ENCODE measurements around the gene RTN4RL1. TPM values are rescaled to one million over a fixed set of nuclear protein-coding genes. Genes with fewer than 3 reads are reported as not detected.

Gene RTN4RL1
- total RNA-seq, 1 donor from 2014 or later = not detected

DNA sequence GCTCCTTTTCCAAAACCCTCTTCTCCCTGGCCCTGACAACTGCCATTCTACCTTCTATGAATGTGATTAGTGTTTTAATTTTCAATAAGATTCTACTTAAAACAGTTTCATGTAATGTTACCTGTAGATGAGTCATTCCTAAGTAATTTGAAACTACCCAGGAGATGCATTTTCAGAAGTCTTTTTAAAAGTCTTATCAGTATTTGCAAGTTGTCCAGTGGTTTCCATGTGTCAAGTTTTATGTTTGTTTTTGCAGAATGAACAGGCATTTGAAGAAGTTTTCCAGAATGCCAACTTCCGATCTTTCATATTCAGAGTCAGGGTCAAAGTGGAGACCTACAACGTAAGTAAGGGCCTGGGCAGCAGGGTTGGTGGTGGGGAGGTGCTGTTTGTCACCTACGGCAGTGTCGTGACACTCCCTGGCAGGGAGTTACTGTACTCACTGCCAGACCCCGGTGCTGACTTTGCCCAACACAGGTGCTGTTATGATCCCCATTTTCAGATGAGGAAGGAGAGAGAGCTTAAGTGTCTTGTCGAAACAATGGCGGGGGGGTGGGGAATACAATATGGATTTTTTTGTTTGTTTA is 130.3 kb downstream of the RTN4RL1 start:
- intact Hi-C loops (cut with micrococcal nuclease) = no loop called here
- TF ChIP-seq CTCF (IDR thresholded peaks at IDR 0.05) = no peak
- Mint-ChIP-seq H3K4me1 (no peaks in the 10 kb centered on the region), H3K36me3 (ENCODE audit: low read depth) (peaks cover 86% of the 10 kb centered on the region), H3K27me3 (no peaks in the 10 kb centered on the region), H3K9me3 (no peaks in the 10 kb centered on the region), H3K27ac (no peak overlapping the region), H3K4me3 (no peak overlapping the region)
- ChIA-PET POLR2A (no interaction called here), CTCF (no interaction called here)
- DNase-seq = no peak
- ATAC-seq (ENCODE audit: low read depth) = no peak

DNA sequence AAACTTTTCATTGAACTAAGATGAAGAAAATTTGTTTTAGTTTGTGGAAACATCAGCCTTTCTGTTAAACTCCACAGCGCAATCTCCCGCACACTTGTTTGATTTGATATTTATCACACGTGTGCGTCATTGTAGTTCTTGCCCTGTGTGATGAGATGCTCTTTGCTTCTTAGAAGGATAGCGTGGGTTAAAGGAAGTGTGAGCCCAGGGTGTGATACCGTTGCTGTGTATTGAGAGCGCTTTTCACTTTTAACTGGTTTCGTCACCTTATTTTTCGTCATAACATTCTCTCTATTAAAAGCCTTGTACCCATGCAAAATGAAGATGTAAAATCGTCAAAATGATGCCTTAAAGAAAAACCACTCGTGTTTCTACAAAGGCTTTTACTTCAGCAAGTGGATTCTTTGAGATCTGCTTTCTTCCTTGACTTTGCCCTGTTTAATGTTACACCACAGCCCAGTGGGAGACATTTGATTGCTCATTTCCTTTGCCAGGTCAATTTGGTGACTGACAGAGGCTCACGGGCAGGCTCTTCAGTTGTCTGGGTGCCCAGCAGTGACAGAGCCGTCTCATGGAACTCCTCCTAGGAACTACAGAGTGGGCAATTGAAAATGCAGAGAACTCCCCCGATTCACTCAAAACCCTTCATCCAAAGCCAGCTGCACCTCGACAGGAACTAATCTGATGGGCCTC is 134.2 kb downstream of the RTN4RL1 start:
- Mint-ChIP-seq H3K27me3 (no peaks in the 10 kb centered on the region), H3K4me1 (no peaks in the 10 kb centered on the region), H3K4me3 (no peak overlapping the region), H3K27ac (no peak overlapping the region), H3K9me3 (no peaks in the 10 kb centered on the region), H3K36me3 (ENCODE audit: low read depth) (peaks cover 71% of the 10 kb centered on the region)
- DNase-seq (no peak), ATAC-seq (ENCODE audit: low read depth) (no peak)
- intact Hi-C loops (cut with micrococcal nuclease) = no loop called here
- ChIA-PET CTCF (no interaction called here), POLR2A (no interaction called here)
- no peak for TF ChIP-seq CTCF (IDR thresholded peaks at IDR 0.05)

- ATAC-seq (ENCODE audit: low read depth) (no peak), DNase-seq (no peak)
- TF ChIP-seq CTCF (IDR thresholded peaks at IDR 0.05) = no peak
- CTCF ChIA-PET = no interaction called here
- H3K27ac Mint-ChIP-seq = no peak overlapping the region
- H3K4me1 Mint-ChIP-seq = no peaks in the 10 kb centered on the region
- POLR2A ChIA-PET = interaction anchor here (0.5 to 0.7 kb wide), 3 partner anchors 27 to 723 kb away, joined by 3 to 6 read pairs (median 3); no protein-coding TSS in a partner anchor
- no peaks in the 10 kb centered on the region for H3K9me3 Mint-ChIP-seq
- no peak overlapping the region for H3K4me3 Mint-ChIP-seq
- intact Hi-C loops (cut with micrococcal nuclease) = no loop called here
- no peaks in the 10 kb centered on the region for H3K27me3 Mint-ChIP-seq
- peaks cover 76% of the 10 kb centered on the region for H3K36me3 Mint-ChIP-seq (ENCODE audit: low read depth)
These were observed 136.4 kb downstream of the RTN4RL1 start for GRCh38 chr17:1888741-1889140.

Other genes with a start within 250 kb of the RTN4RL1 start
- 19.9 and 21.8 TPM in 2 replicates for gene SMYD4, start 195.4 kb downstream of the RTN4RL1 start, total RNA-seq
- 99.8 and 109 TPM in 2 replicates for gene RPA1, start 195.3 kb downstream of the RTN4RL1 start, total RNA-seq
- gene DPH1, start 4.8 kb upstream of the RTN4RL1 start, total RNA-seq = 49.3 and 63.4 TPM in 2 replicates
- gene OVCA2, start 16.7 kb upstream of the RTN4RL1 start, total RNA-seq = 29.4 and 31.2 TPM in 2 replicates
- gene HIC1, start 29.8 kb upstream of the RTN4RL1 start, total RNA-seq = 8.3 and 9.3 TPM in 2 replicates

Measured in activated B cell treated with CpG ODN at 0.5 μM for 24 hours (primary cell).